HepG2 (cell line): Measurements from ENCODE around the gene LIME1. TPM values are rescaled to one million over a fixed set of nuclear protein-coding genes. Genes with fewer than 3 reads are reported as not detected.

Source experiments
- GATAD2A ChIP-seq: IDR thresholded peaks from 2 replicates; pipeline ENCODE4 v1.6.1; 2016
- HES4 ChIP-seq: sonication (generic); formaldehyde crosslinking; IDR thresholded peaks from 2 replicates; pipeline ENCODE4 v1.9.0; 2021; ENCODE audit warnings: mild to moderate bottlenecking, missing genetic modification reagents, borderline replicate concordance
- KLF6 ChIP-seq: IDR thresholded peaks from 2 replicates; pipeline ENCODE4 v1.8.0; 2016; ENCODE audit warnings: missing biosample characterization, missing genetic modification reagents
- ONECUT2 ChIP-seq: sonication (generic); formaldehyde crosslinking; IDR thresholded peaks from 2 replicates; pipeline ENCODE4 v1.4.0; 2020; ENCODE audit warnings: missing genetic modification reagents
- RARG ChIP-seq: sonication (generic); formaldehyde crosslinking; IDR thresholded peaks from 2 replicates; pipeline ENCODE4 v1.4.0; 2020; ENCODE audit warnings: low read depth, mild to moderate bottlenecking, missing genetic modification reagents
- RCOR2 ChIP-seq: IDR thresholded peaks from 2 replicates; pipeline ENCODE4 v1.6.1; 2016; ENCODE audit warnings: missing biosample characterization, missing genetic modification reagents
- SIN3B ChIP-seq: fragments of 150-350 bp; IDR thresholded peaks from 2 replicates; pipeline ENCODE4 v1.6.1; 2014; ENCODE audit warnings: low read length
- SMARCC2 ChIP-seq: fragments of 450-650 bp; IDR thresholded peaks from 2 replicates; pipeline ENCODE4 v1.6.1; 2017; ENCODE audit warnings: antibody characterized with exemption, mild to moderate bottlenecking
- U2AF1 ChIP-seq: fragments of 200-400 bp; formaldehyde crosslinking; optimal IDR thresholded peaks from 2 replicates; pipeline ENCODE3; 2017; ENCODE audit warnings: mild to moderate bottlenecking, low read depth, low read length
- ZFP62 ChIP-seq: sonication (generic); formaldehyde crosslinking; IDR thresholded peaks from 2 replicates; pipeline ENCODE4 v1.4.0; 2020; ENCODE audit warnings: missing genetic modification reagents
- ZFX ChIP-seq: sonication (generic); formaldehyde crosslinking; IDR thresholded peaks from 2 replicates; pipeline ENCODE4 v1.4.0; 2020; ENCODE audit warnings: mild to moderate bottlenecking, low read depth, missing genetic modification reagents, moderate library complexity
- ZNF232 ChIP-seq: sonication (generic); formaldehyde crosslinking; IDR thresholded peaks from 2 replicates; pipeline ENCODE4 v1.4.0; 2020; ENCODE audit warnings: missing genetic modification reagents, borderline replicate concordance
- ZNF335 ChIP-seq: sonication (generic); formaldehyde crosslinking; IDR thresholded peaks from 2 replicates; pipeline ENCODE4 v1.4.0; 2020; ENCODE audit warnings: missing genetic modification reagents
- ZNF572 ChIP-seq: sonication (generic); formaldehyde crosslinking; IDR thresholded peaks from 2 replicates; pipeline ENCODE4 v1.5.1; 2020; ENCODE audit warnings: mild to moderate bottlenecking, missing genetic modification reagents
- ZNF614 ChIP-seq: IDR thresholded peaks from 2 replicates; pipeline ENCODE4 v1.6.1; 2018; ENCODE audit warnings: missing biosample characterization, missing genetic modification reagents, inconsistent platforms, borderline replicate concordance
- polyA plus RNA-seq, 8 experiments: library from polyadenylated mRNA; depleted of rRNA in 3 of 8; stranded (reverse) in 7 of 8; unstranded in 1 of 8; fragments of >200 nt; fragmentation: Illumina TruSeq in 4 of 8; extraction: Trizol in 4 of 8; gene quantifications; 2 replicates each; pipeline versions ENCODE4 v1.2.1 to v1.2.3, GENCODE V29; 2011 to 2016; ENCODE audit warnings: low read depth in 4 of 8, missing spikeins in 1 of 8, mixed read lengths in 1 of 8; ENCODE audit not compliant: insufficient read depth in 1 of 8
- total RNA-seq, 5 experiments: library from RNA; depleted of rRNA; stranded (reverse); fragments of >200 nt; fragmentation: Illumina TruSeq; extraction: Trizol; gene quantifications; 2 replicates each; pipeline ENCODE4 v1.2.3, GENCODE V29; 2016; ENCODE audit warnings: low read depth in 1 of 5
- TF ChIP-seq, protein P1 (sequence below): sonication (generic); formaldehyde crosslinking; IDR thresholded peaks from 2 replicates; pipeline ENCODE4 v1.5.0; 2020; ENCODE audit warnings: missing genetic modification reagents
- TF ChIP-seq, protein P2 (sequence below): sonication (generic); IDR thresholded peaks from 2 replicates; pipeline ENCODE4 v1.6.1; 2016; ENCODE audit warnings: low read depth, borderline replicate concordance
- TF ChIP-seq, protein P3 (sequence below): sonication (generic); formaldehyde crosslinking; IDR thresholded peaks from 2 replicates; pipeline ENCODE4 v1.5.0; 2020; ENCODE audit warnings: mild to moderate bottlenecking, missing genetic modification reagents, moderate library complexity

Gene LIME1
- total and polyA plus RNA-seq, 2 of the 13 experiments (the other 11 are each of a cell fraction or from before 2014, with no cell fraction given), result 13.0 to 61.5 TPM

DNA sequence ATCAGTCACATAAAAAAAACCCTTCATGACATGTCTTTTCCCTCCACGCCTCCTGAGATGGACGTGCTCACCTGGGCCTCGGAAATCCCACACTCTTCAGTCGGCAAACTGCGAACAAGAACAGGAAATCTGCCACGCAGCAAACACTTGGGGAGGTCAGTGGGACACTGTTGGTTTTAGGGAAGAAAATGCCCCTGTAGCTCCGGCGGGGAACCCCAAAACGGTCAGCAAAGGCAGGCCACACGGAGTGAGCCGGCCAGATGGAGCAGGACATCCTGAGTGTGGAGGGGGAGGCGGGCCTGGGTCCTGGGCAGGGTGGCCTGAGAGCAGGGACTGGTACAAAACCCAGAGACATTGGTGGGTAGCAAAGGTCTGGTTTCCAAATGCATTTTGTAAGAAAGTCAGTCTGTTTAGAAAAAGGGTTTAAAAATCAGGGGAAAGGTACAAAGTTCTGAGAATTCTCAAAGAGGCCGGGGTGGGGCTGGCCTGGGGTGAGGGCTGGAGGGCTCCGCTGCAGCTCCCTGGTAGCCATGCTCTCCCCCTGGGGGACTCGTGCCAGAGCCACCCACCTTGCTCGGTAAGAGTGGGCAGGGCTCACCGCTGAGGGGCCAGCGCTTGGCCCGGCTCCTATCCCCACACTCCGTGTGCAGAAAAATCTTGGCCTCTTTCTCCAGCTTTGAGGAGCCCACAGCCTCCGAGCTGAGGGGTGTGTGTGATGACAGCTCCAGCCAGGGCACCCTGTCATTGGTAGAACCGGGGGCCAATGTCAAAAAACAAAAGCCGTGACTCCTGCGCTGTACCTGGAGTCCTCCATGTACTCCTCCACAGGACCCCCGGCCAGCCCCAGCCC, 8.3 kb downstream of the LIME1 start (continued):
- TF ChIP-seq, protein P1, sequence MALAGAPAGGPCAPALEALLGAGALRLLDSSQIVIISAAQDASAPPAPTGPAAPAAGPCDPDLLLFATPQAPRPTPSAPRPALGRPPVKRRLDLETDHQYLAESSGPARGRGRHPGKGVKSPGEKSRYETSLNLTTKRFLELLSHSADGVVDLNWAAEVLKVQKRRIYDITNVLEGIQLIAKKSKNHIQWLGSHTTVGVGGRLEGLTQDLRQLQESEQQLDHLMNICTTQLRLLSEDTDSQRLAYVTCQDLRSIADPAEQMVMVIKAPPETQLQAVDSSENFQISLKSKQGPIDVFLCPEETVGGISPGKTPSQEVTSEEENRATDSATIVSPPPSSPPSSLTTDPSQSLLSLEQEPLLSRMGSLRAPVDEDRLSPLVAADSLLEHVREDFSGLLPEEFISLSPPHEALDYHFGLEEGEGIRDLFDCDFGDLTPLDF (CRISPR knock-in tag), result no peak
- TF ChIP-seq SMARCC2 (no peak), HES4 (CRISPR knock-in tag) (no peak), ZNF572 (CRISPR knock-in tag) (no peak), ZFX (peak; percentile 46), ZFP62 (CRISPR knock-in tag) (no peak), RCOR2 (CRISPR knock-in tag) (no peak), RARG (0 out of 2 replicates have a peak, but pooled peaks have one; percentile 59), GATAD2A (CRISPR knock-in tag) (0 out of 2 replicates have a peak, but pooled peaks have one; percentile 14), ZNF614 (CRISPR knock-in tag) (0 out of 2 replicates have a peak, but pooled peaks have one; percentile 8), KLF6 (no peak), U2AF1 (no peak), SIN3B (no peak), ONECUT2 (CRISPR knock-in tag) (no peak), ZNF335 (no peak), ZNF232 (CRISPR knock-in tag) (no peak)
- TF ChIP-seq, protein P2, sequence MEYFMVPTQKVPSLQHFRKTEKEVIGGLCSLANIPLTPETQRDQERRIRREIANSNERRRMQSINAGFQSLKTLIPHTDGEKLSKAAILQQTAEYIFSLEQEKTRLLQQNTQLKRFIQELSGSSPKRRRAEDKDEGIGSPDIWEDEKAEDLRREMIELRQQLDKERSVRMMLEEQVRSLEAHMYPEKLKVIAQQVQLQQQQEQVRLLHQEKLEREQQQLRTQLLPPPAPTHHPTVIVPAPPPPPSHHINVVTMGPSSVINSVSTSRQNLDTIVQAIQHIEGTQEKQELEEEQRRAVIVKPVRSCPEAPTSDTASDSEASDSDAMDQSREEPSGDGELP, result no peak
- TF ChIP-seq, protein P3, sequence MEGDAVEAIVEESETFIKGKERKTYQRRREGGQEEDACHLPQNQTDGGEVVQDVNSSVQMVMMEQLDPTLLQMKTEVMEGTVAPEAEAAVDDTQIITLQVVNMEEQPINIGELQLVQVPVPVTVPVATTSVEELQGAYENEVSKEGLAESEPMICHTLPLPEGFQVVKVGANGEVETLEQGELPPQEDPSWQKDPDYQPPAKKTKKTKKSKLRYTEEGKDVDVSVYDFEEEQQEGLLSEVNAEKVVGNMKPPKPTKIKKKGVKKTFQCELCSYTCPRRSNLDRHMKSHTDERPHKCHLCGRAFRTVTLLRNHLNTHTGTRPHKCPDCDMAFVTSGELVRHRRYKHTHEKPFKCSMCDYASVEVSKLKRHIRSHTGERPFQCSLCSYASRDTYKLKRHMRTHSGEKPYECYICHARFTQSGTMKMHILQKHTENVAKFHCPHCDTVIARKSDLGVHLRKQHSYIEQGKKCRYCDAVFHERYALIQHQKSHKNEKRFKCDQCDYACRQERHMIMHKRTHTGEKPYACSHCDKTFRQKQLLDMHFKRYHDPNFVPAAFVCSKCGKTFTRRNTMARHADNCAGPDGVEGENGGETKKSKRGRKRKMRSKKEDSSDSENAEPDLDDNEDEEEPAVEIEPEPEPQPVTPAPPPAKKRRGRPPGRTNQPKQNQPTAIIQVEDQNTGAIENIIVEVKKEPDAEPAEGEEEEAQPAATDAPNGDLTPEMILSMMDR, result peak; percentile 12; the same call in 1 of the 2 replicates
